ENCODE results near the gene DACH1.

Gene DACH1

GRCh38 chr13:71597150-71597549, 269.9 kb downstream of the DACH1 start:
- H3K4me3 ChIP-seq (replicated peaks in 1 of 2; ENCODE audit: low read depth in 2 of 2, low read length in 2 of 2), result no peak overlapping the region
- TF ChIP-seq CTCF (IDR thresholded peaks at IDR 0.05; ENCODE audit: low read depth, low read length), result no peak
- no peak for DNase-seq (ENCODE audit: low read depth in 2 of 2)

DNA sequence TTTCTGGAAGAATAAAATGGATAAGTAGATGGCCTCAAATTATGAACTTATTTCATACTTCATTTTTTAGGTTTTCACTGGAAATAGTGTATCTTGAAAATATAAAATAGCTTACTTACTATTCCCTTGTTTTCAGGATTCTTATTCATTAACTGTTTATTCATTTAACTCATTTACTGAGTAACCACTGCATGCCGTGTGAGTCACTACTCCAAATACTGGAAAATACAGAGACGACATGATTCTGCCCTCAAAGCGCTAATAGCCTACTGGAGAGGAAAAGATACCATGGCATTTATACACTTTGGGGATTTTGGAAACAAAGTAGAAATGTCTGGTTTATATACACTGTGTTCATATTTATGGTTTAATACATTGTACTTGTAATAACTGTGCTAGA, 270.9 kb downstream of the DACH1 start:
- no peak for TF ChIP-seq CTCF (IDR thresholded peaks at IDR 0.05; ENCODE audit: low read depth, low read length)
- no peak overlapping the region for H3K4me3 ChIP-seq (replicated peaks in 1 of 2; ENCODE audit: low read depth in 2 of 2, low read length in 2 of 2)

GRCh38 chr13:71593566-71593965, 273.4 kb downstream of the DACH1 start:
- H3K4me3 ChIP-seq (replicated peaks in 1 of 2; ENCODE audit: low read depth in 2 of 2, low read length in 2 of 2), result no peak overlapping the region
- no peak for TF ChIP-seq CTCF (IDR thresholded peaks at IDR 0.05; ENCODE audit: low read depth, low read length)
- DNase-seq (ENCODE audit: low read depth in 2 of 2), result no peak

More for the DNA sequence above, 270.9 kb downstream of the DACH1 start:
- DNase-seq (ENCODE audit: low read depth in 2 of 2), result no peak

- H3K4me3 ChIP-seq (replicated peaks in 1 of 2; ENCODE audit: low read depth in 2 of 2, low read length in 2 of 2), result no peak overlapping the region
- TF ChIP-seq CTCF (IDR thresholded peaks at IDR 0.05; ENCODE audit: low read depth, low read length), result no peak
- no peak for DNase-seq (ENCODE audit: low read depth in 2 of 2)
These were observed 275.6 kb downstream of the DACH1 start for GRCh38 chr13:71591374-71591773.

- TF ChIP-seq CTCF (IDR thresholded peaks at IDR 0.05; ENCODE audit: low read depth, low read length), result no peak
- no peak for DNase-seq (ENCODE audit: low read depth in 2 of 2)
- no peak overlapping the region for H3K4me3 ChIP-seq (replicated peaks in 1 of 2; ENCODE audit: low read depth in 2 of 2, low read length in 2 of 2)
These were observed 276.3 kb downstream of the DACH1 start for GRCh38 chr13:71590654-71591148.

- no peak overlapping the region for H3K4me3 ChIP-seq (replicated peaks in 1 of 2; ENCODE audit: low read depth in 2 of 2, low read length in 2 of 2)
- no peak for TF ChIP-seq CTCF (IDR thresholded peaks at IDR 0.05; ENCODE audit: low read depth, low read length)
- no peak for DNase-seq (ENCODE audit: low read depth in 2 of 2)
These were observed 278.0 kb downstream of the DACH1 start for GRCh38 chr13:71589032-71589431.

DNA sequence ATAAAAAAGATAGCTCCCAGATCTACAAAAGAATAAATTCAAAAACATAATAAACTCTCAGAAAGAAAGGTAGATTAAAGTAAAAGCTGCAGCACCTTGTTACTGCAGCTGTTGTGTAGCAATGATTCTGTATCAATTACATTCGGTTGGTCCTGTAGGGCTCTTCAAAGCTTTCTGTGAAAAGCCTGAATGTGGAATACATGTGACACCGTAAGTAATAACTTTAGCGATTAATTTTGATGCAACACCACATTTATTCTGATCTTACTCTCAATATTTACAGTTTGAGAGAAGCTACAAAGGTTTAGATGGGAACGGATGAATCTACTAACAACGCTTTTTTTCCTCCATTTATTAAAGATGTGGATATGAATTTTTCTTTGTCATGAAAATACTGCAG, 279.2 kb downstream of the DACH1 start:
- no peak for TF ChIP-seq CTCF (IDR thresholded peaks at IDR 0.05; ENCODE audit: low read depth, low read length)
- no peak overlapping the region for H3K4me3 ChIP-seq (replicated peaks in 1 of 2; ENCODE audit: low read depth in 2 of 2, low read length in 2 of 2)
- no peak for DNase-seq (ENCODE audit: low read depth in 2 of 2)
